Right lung (tissue), 5 donors: ENCODE results near the gene SORCS2. TPM values are rescaled to one million over a fixed set of nuclear protein-coding genes. Genes with fewer than 3 reads are reported as not detected.

ENCODE experiments used
- DNase-seq, 2 donors: peaks; one replicate each; pipeline ENCODE4 v3.0.0-alpha.2; 2013
- polyA plus RNA-seq, 5 donors: library from polyadenylated mRNA; unstranded; fragments of 120-200 nt; gene quantifications; one replicate each; pipeline versions ENCODE4 v1.2.1 to v1.2.3, GENCODE V29; 2013; ENCODE audit warnings: inconsistent platforms in 1 of 5, low replicate concordance in 1 of 5; ENCODE audit not compliant: insufficient read length in 5 of 5, insufficient read depth in 1 of 5

Gene SORCS2
- polyA plus RNA-seq, 5 donors: 4.8 to 8.6 (median 5.8) TPM

DNA sequence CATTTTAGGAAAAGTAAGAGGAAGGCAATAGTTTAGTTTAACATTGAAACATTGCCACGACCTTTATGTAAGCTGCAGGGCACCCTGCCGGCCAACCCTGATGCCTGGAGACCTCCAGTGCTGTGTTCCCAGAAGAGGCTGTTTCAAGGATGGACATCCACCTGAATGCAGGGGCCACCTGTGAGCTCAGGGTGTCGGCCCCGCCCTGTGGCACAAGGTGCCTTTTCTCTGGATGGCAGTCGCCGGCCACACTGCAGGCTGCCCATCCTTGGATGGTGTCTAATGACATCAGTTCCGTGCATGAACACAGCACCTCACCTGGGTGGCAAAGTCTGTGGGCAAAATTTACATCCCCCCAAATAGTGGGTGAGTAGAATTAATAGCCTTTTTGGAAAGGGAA is 567.3 kb downstream of the SORCS2 start:
- DNase-seq: no peak

DNA sequence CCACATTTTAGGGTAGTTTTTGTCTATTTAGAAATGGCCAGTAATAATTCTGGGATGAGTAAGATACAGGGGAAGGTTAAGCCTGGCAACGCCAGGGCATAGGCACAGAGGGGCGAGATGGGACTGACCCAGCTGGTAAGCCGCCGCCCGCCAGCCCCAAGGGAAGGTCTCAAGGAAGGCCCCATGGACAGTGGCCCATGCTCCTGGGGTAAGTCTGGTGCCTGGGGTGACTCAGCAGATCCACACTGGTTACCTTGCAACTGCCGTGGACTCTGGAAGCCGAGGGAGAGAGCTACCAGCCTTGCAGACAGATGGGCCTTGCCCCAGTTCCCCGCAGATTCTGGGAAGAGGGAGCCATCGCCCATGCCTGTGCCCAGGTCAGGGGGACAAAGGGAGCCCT is 567.9 kb downstream of the SORCS2 start:
- no peak for DNase-seq

DNA sequence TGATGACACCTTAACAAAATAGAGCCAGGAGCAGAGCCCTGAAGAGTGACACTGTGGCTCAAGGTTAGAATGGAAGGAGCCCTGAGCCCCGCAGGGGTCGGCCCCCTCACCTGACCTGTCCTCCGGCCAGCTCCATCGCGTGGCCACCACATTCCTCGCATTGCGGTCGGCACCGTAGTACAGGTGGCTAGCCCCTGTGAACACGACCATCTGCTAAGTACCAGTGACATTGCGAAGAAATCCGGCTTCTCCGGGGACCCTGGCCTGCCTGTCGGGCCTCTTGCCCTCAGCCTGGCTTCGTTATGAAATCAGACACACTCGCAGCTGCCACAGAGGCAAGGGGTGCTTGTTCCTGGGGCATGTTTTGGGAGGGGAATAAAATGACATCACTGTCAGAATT is 568.4 kb downstream of the SORCS2 start:
- DNase-seq: no peak

DNA sequence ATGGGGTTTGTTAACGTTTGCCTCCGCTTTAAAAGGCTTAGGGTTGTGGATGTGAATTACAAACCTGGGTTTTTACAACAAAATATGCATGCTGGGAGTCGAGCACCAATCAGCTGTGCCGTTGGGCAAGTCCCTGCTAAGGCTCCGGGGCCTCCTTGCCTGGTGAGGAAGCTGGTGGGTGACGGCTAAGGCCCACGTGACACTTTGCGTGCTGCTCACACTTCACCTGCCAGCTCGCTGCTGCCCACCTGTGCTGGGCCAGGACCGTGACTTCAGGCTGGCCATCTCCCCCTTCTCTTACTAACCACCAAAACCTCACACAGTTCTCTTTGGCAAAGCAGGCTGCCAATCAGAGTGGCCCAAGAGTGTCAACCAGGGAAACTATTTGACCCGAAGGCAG is 569.0 kb downstream of the SORCS2 start:
- DNase-seq: no peak

DNA sequence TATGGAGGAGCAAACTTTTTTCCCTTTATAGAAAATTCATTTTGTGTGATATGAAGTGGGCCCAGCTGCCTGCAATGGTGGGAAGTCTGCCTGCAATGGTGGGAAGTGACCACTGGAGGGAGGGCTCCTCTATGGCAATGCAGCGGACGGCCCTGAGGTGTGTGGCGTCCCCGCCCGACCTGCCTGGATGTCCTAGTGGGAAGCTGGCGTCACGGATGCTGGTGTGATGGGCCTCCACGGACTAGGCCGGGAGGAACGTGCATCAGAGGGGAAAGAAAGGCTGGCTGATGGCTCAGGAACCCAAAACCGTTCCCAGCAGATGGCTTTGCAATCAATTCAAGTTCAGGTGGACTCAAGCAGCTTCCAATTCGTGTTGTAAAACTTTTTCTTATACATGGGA is 569.4 kb downstream of the SORCS2 start:
- DNase-seq: peak in 1 of 2 donors; percentile 45

DNA sequence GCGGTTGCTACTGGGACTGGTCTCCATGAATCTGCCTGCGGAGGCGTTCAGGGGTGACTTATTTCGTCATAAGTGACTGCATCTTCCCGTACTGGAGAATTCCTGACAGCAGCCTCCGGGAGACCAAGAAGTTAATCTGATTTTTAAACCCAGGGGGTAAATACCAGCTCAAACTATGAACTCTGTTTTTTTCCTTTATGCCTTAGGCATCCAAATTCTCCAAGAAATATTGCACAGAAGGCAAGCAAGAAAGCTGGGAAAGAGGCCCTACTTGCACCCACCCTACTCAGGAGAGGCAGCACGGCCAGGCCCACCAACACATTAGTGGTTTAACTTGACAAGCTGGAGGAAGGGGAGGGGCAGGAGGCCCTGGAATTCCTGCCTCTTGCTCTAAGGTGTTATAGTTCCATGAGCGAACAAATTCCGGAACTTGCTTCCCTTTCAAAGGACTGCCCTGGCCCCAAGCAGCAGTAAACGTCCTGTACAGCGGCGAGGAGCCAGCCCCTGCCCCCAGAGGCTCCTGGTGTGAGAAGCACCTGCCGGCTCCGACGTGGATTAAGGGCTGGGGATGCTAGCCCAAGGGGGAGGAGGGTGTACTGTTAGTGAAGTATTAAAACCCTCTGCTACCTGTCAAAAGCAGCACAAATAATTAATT is 570.2 kb downstream of the SORCS2 start:
- no peak for DNase-seq

DNA sequence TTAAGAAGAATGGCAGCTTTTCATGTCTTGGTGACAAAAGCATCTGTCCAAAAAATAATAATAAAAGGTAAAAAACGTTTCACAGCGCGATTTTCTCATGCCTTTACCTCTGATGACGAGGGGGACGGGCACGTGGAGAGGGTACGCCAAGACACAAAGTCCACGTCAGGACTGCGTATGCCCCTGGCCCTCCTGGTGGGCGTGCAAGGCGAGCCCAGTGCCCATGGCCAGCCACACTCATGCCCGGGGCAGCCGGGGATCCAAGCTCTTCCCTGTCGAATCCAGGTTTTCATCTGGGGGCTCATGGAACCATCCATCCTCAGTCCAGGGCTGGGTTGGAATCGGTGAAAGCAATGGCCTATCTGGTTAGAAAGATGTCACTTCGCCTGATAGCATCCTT is 570.8 kb downstream of the SORCS2 start:
- DNase-seq: no peak

DNA sequence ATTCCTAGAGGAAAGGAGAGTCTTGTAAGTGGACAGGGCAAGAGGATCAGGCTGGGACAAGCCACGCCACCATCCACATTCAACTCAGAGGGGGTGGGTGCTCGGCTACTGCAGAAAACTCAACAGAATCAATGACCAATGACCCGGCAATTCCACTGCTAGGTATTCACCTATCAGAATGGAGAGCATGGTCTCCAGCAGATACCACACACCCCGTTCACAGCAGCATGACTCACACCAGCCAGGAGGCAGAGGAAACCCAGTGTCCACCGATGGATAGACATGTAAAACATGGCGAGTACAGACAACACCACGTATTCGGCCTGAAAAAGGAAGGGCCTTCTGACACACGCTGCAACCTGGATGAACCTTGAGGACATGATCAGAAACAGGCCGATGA is 571.5 kb downstream of the SORCS2 start:
- DNase-seq: no peak

DNA sequence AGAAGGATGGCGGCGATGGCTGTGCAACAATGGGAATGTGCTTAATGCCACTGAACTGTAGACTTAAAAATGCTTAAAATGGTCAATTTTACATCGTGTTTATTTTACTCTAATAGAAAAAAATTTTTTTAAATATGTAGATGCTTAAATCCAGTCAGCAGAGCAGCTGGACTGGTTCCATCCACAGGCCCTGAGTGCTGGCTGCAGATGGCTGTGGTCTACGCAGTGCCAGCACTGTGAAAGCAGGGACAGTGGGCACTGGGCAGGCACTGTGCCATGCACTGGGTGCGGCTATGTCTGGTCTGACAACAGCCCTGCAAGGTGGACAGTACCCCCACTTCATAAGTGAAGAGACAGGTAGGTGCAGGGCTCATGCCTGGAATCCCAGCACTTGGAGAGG is 572.1 kb downstream of the SORCS2 start:
- DNase-seq: no peak

DNA sequence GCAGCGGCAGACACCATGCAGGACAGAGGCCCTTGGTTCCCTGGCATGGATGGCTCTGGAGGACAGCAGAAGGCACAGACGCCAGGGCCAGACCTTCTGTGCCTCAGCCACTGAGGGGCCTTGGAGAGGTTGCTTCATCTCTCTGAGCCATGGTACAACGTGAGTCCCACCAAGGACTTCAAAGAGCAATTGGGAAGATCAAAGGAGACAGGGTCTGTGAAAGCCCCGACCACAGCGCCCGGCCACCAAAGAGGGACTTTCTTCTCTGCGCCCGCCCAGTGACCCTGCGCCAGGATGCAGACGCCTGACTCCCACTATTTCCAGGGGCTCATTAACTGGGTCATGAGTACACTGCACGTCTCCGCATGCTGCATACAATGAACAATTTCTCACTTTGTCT is 573.3 kb downstream of the SORCS2 start:
- DNase-seq: no peak

DNA sequence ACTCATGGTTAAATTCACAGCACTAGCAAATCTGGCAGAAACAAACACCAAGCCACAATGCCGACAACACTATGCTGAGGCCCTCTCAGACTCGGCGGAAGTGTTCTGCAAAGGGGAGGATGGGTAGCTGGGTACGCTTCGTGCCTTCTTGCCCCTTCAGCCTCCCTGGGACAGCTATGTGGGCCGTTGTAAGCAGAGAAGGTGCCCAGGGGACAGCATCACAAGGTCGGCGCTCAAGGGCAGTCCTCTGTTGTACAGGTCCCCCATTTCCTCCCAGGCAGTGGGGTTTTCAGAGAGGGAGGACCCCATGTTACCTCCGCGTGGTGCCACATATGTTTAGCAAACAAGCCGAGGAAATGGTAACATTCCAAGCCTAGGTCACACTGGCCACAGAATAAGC is 573.7 kb downstream of the SORCS2 start:
- no peak for DNase-seq

DNA sequence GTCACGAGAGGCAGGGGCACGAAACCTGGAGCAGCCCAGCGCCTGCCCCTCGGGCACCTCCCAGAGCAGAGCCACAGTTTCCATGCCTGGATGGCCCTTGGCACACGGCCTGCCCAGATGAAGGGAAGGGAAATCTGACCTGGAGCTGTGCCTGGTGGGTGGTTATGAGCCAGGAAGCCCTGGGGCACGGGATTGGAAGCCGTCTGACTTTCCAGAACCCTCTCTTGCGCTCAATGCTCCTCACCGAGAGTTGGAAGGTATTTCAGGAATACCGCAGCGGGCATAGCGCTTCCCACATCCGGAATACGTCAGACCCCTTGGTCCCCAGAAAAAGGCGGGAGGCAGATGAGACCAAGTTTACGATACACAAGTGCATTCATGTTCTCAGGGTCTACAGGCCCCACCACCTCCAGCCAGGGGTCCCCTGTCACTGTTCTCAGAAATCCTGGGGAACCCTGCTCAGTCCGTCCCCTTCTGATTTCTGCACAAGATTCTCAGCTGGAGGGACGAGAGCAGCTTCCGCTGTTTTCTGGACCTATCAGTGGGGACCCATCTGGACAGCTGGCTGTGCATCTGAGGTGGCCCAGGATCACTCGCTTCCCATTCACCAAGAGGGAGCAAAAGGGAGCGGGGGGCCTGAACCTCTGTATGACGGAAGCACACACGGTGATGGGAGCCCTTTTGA is 574.5 kb downstream of the SORCS2 start:
- no peak for DNase-seq

DNA sequence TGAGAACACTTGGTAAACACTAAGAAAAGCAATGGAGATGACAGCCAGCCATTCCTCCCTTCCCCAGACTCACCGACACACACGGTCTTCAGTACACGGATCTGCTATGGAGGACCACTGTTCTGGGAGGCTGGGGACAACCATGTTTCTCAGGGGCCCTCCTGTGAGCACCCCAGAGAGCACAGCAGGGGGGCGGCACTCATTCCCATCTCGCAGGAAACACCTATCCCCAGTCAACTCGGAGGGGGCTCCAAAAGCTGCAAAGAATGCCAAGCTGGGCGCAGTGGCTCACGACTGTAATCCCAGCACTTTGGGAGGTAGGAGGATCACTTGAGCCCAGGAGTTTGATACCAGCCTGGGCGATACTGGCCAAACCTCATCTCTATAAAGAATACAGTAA is 575.2 kb downstream of the SORCS2 start:
- DNase-seq: no peak

DNA sequence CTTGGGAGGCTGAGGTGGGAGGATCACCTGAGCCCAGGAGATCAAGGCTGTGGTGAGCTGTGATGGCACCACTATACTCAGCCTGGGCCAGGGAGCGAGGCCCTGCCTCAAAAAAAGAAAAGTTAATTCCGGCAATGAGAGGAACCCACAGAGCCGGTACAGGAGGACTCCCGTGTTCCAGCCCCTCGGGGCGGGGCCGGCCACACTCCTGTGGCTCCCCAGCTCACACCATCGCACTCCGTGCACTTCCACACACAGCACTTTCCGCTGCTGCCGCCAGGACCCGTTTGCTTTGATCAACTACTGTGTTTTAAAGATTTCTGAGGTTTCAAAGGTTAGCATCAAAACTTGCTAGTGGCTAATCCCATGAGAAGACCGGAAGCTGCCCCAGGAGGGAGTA is 575.6 kb downstream of the SORCS2 start:
- DNase-seq: no peak

DNA sequence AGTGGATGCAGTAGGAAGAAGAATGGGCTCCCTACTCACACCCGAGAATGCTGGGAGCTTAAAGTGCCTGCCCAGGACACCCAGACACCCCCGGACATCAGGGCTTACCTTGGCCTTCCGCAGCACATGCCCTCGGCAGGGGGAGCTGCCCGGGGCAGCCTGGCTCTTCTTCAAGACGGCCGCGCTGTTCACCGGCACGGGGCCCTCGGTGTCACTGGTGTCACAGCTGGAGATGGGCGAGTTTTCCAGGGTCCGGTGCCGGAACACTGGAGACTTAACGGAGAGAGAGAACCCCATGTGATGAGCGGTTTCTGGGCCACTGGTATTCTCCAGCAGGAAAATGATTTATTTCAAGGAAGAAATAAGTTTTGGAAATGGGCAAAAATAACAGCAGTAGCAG is 576.4 kb downstream of the SORCS2 start:
- DNase-seq: no peak

DNA sequence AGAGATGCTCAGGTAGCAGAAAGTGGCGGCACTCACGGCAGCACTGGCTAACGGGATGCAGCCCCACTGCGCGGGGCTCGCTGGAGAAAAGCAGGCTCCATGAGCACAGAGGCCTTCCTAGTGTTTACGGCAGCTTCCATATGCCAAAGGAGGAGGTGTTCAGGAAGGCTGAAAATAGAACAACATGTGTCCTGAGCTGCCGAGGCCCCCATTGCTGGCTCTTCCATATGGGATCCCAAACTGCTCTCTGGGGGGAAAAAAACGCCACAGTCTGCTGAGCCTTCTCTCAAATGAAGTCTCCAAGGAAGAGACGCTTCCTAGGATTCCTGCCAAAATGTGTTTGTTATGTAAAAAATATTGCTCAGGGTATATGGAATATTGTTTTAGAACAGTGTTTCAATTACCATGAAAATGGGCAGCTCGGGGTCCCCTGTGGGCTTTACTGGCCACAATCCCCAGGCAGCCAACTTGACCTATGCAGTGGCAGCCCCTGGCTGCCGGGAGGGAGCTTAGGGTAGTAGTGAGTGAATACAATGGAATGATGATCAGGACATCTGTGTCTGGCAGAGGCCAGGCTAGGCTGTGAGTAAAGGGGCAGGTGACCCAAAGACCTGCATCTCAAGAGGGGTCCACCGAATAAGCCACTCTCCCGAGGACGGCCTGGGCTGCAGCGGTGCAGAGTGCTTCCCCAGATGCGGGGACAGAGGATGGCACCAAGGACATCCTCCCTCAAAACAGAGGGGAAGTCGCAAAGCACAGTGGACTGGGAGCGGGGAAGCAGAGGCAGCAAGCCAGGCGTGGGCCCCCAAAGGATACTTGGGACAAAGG is 577.3 kb downstream of the SORCS2 start:
- no peak for DNase-seq

DNA sequence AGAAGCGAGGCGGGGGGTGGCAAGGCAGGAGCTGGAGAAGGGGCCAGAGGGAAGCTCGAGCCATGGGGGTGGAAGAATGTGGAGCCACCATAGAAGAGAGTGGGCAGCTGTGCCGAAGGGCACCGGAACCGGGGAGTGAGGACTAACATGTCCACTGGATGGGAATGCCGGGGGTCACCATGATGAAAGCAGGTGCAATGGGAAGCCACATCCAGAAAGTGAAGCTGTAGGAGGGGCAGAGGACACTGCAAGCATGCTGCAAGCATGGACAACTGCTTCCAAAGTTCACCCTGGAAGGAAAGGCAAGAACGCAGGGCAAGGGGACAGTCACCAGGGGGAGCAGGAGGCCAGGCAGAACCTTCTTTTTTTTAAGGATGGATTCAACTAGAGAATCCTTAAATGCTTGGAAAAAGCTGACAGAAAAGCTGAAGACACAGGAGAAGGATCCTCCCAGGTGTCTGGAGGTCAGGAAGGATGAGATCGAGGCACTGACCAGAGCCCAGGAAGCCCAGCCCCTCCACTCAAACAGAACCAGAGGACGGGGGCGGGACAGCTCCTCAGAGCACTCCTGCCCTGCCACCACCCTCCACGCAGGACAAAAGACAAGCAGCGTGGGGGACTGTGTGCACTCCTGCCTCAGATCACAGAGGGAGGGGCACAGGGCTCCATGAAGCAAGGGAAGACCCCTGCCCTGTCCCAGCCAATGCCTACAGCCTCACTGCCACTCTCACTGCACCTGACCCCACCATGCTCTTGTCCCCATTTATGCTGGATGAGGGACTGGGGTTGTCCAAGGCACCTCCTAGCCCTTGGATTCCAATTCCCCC is 578.1 kb downstream of the SORCS2 start:
- no peak for DNase-seq

DNA sequence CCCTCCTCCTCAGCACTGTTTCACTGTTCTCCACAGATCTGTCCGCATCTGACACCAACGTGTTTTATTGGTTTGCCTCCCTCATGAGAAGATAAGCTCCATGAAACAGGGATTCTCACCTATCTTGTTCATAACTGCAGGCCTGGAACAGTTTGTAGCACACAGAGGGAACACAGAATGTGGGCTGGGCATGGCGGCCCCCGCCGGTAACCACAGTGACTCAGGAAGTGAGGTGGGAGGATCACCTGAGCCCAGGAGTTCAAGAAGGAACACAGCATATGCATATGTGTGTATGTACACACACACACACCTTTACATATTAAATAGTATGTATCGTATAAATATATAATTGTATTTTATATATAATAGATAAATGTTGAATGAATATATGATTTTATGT is 578.7 kb downstream of the SORCS2 start:
- no peak for DNase-seq

DNA sequence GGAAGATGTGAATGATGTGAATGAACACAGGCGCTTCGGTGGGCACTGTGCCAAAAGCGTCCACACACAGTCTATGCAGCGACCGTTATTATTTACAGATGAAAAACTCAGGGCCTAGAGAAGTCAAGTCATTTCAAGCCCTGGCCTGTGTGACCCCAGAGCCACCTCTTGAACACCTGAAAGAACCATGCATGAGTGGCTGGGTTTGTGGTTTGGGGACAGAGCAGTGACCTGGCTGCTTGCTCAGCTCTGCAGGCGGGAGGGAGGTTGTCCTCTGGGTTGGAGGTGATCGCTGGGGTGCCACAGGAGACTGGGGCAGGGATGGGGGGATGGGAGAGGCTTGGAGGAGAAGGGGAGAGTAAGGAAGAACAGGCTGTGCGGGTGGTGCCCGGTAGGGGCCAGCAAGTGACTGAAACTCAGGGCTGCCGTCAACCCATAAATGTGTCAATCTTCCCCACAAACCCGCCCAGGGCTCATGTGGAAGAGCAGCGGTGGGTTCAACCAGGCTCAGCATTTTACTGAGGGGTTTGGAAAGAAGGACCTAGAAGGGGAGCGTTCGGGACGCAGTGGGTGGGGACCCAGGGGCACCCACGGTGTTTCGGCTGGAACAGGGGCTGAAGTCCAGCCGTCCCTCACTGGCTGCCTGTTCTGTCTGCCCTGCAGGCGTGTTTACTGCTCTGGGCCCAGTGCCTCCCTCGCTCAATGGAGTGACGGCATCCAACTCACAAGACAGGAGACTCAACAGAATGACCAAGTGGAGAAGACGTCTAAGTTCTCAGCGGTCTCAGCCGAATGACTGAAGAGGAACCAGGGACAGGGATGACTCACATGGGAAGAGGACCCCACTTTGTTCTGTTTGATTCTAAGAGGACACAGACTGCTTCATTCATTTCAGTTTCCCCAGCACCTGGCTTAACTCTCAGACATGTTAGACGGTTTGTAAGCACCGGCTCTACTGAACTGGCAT is 579.5 kb downstream of the SORCS2 start:
- no peak for DNase-seq

DNA sequence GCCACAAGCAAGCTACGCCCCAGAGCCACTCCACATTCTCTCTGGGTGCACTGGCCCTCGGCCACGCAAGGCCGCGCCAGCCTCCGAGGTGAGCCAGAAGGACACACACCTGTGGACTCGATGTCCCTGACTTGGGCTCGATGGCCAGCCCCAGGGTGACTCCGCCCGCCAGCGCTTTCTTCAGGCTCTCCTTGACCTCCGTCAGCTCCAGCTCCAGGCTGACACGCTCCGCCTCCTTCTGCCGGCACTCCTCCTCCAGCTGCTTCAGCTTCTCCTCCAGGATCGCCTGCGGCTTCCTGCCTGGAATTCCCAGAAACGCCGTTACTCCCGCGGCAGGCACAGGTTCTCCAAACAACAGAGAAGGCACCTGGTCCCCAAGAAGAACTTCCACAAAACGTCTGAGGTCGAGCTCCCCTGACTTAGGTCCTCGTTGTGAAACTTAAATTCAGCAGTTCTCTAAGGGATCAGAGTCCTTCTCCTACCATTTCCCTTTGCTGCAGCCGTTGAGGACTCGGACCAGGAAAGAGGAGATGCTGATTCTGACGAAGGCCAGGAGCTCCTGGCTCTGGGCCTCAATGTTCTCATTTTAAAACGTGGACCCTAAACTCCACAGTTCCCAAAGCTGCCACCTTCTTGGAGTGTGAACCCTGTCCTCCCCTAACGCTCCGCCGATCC is 580.5 kb downstream of the SORCS2 start:
- DNase-seq: no peak
